Right hindlimb (tissue), 1 donor: ENCODE data around the gene CACNA1H.

Experiments
- DNase-seq: peaks from one replicate; pipeline ENCODE4 v3.0.0-alpha.2; 2018

The CACNA1H gene

DNA sequence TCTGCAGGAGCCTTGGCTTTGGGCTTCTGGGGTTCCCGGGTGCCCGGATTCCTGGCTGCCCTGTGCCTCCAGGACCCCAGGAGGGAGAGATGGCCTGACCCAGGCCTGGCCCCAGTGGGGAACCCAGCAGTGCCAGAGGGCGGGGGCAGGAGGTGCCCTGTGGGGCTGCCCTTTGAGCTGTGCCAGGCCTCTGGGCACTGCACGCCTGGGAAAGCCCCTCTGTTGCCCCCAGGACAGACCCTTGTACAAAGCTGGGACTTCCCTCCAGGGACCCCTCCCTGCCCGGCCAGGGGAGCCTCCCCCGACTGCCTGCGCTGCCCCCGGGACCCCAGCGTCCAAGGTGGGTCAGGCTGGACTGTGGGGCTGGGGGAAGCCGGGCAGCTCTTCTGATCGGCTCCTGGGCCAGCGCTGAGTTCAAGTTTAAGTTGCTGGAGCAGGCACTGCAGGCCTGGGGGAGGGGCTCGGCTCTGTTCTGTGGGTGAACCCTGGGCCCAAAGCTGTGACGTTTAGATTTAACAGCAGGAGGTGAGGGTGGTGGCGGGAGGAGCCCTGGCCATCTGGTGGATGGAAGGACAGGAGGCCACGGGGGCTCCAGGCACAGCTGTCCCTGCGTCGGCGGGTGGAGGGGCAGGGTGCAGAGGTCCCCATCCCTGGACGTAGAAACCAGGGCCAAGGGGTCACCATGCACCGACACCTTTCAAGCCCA, 29.2 kb upstream of the CACNA1H start:
- no peak for DNase-seq

- DNase-seq = no peak
These were observed 28.6 kb upstream of the CACNA1H start for GRCh38 chr16:1124291-1124690.

DNA sequence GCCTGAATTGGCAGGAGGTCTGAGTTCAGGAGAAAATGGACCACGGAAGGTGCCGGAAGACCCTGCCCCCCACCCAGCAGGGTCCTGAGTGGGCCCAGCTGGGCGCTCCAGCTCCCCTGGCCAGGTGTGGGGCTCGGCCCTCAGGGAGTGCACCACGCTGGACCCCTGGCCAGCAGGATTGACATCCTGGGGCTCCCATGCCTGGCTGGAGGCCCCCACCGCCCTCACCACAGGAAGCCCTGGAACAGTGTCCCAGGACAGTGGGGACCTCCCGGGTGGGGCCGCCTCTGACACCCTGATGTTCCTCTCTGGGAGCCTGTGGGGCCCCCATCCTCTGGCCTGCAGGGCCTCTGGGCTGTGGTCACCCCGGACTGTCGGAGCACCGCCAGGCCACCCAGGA, 28.1 kb upstream of the CACNA1H start:
- no peak for DNase-seq

DNA sequence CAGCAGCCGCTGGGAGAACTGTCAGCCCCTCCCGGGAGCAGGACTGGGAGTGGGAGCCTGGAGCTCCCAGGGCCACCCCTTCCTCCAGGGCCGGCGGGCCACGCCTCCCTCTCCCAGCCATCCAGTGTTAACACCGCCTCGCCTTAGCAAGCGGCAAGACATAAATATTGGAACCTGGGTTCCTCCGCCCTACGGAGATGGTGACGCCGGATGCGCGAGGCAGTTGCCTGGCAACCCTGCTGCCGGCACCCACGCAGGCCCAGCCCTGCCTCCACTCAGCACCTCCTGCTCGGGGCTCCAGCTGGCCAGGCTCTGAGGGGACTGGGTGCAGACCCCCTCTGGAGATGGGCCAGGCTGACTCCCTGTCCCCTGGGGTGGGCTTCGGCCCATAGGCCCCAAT, 27.4 kb upstream of the CACNA1H start:
- DNase-seq = peak; percentile 59

- no peak for DNase-seq
These were observed 26.9 kb upstream of the CACNA1H start for GRCh38 chr16:1126044-1126443.

- DNase-seq = no peak
These were observed 26.3 kb upstream of the CACNA1H start for GRCh38 chr16:1126586-1126985.

DNA sequence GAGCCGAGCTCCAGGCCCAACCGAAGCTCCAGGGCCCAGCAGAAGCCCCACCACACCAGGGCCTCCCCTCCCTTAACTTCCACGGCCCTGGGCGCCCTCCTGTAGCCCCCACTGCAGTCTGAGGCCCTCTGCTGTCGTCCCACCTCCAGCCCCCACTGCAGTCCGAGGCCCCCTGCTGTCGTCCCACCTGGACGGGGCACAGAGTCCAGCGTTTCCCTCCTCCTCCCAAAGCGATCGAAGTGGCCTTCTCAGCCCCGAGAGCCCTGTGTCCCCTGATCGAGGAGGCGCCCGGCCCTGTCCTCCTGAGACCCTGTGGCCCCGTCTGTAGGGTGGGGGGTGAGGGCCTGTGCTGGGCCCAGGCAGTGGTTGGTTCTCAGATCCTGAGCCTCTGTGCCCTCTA, 25.8 kb upstream of the CACNA1H start:
- no peak for DNase-seq

GRCh38 chr16:1127971-1128715, 24.8 kb upstream of the CACNA1H start:
- DNase-seq = no peak

DNA sequence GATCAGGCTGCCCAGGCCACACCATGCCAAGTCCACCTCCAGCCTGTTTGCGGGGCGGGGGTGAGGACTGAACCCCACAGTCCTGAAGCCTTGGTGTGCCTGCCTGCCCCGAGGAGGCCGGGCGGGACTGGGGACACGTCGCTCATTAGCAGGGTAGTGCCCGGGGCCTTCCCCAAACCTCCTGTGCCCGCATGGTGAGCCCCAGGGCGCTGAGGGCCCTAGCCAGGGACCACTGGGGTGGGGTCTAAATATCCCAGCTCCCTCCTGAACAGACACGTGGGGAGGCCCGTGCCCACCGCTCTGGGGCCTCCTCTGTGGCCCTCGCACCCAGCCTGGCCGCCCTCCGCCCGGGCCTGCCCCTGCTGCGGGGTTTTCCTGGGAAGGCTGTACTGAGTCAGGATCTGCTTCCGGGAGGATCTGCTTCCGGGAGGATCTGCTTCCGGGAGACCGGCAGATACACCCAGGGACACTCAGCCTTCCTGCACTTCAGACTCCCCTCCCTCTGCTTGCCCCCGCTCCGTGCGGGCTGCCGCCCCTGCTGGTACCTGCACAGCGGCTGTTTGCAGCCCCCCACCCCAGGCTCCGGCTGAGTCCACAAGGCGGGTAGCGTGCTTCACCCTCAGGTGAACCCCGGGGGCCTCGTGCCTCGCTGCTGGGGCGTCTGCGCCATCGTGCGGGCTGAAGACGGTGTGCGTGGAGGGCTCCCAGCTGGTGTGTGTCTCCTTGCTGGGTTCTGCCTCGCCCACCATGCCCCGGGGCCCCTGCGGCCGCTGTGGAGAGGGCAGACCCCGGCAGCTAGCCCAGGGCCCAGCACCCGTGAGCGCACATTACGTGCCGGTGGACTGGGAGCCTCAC, 23.6 kb upstream of the CACNA1H start:
- DNase-seq = no peak

DNA sequence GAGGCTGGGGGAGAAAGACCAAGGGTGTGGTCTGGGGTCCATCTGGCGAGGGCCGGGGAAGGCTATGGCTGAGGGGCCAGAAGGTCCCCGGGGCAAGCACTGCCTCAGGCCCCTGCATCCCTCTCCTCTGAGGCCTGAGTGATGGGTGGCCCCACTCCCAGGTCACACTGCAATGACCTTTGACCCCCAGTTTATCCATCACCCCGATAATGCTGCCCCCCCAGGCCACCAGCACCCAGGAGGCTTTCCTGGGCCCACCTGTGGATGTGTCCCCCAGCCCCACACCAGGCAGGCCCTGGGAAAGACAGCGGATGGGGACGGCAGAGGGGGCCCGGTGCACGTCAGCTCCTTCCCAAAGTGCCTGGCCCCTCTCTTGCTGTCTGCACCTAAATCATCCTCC, 22.5 kb upstream of the CACNA1H start:
- DNase-seq = no peak

DNA sequence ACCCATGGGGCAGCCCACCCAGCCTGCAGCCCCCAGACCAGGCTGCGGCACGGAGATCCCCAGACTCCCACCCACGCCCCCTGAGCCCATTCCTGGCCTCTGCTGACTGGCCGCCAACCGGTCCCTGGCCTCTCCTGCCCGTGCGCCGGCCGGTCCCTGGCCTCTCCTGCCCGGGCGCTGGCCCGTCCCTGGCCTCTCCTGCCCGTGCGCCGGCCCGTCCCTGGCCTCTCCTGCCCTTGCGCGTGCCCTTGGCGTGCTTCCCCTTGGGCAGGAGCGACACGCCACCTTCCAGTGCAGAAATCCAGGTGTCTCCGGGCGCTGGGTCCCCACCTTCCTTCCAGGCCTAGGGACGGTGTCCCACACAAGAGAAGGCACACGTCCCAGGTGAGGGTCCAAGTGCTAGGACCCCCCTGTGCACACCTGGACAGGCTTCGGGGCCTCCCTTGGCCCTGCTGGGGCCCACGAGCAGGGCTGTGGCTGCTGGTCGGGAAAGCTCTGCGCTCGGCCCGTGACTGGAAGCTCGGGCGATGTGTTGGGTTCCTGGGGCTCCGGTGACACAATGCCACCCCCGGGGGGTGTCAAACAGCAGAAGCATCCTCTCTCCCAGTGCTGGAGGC, 21.4 kb upstream of the CACNA1H start:
- no peak for DNase-seq

GRCh38 chr16:1132431-1132830, 20.5 kb upstream of the CACNA1H start:
- no peak for DNase-seq

- no peak for DNase-seq
These were observed 19.6 kb upstream of the CACNA1H start for GRCh38 chr16:1133271-1133670.

DNA sequence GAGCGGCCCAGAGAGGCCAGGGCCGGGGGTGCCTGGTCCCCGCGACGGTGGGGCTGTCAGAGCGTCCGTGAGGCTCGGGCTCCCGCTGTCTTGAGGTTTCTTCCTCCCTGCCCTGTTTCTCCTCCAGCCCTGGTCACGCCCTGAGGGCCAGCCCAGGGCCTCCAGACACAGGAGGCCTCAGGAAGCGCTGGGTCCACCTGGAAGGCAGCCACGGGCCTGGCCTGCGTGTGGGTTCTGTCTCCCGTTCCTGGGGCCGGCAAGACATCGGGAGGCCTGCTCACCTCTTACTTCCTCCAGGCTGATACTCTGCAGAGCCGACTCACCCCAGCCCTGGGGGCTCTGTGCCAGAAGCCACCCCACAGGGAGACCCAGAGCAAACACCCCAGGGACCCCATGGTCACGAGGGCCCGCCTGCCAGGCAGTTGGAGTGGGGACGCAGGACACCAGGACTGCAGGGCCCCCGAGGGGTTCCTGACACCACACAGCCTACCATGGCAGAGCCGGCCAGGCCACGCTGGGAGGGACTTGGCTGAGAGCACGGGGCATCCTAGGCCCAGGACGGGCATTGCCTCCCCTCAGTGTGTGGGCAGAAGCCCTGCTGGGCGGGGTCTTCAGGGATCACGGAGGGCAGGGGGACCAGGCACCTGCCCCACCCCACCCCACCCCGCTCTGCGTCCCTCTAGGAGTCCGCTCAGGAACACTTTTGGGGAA, 18.9 kb upstream of the CACNA1H start:
- DNase-seq = no peak

DNA sequence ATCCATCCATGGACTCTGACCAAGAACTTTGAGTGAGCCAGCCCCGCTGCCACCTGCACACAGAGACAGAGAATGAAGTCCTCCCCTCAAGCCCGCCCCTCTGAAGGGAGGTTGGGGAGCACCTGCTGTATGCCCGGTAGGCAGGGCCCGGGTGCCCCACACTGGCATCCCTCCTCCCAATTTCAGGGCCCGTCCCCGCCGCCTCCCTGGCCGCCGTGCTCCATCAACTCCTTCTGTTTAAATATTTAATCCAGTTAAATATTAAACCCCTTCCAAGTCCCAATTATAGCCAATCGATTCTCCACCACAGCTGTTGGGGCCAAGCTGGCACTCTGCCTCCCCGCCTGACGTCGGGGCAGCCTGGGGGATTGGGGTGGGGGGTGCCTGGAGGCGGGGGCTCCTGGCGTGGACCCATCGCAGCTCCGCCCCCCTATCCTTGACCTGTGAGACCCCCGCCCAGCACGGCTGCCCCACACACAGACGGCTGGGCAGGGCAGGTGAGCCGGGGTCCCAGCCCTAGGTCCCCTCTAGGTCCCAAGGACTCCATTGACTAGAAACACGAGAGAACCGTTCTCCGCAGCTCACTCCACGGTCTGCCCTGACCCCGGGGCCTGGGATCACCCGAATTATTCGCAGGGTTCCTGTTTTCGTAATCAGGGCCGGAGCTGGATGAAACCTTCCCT, 18.0 kb upstream of the CACNA1H start:
- DNase-seq = no peak

GRCh38 chr16:1135459-1135825, 17.5 kb upstream of the CACNA1H start:
- no peak for DNase-seq

DNA sequence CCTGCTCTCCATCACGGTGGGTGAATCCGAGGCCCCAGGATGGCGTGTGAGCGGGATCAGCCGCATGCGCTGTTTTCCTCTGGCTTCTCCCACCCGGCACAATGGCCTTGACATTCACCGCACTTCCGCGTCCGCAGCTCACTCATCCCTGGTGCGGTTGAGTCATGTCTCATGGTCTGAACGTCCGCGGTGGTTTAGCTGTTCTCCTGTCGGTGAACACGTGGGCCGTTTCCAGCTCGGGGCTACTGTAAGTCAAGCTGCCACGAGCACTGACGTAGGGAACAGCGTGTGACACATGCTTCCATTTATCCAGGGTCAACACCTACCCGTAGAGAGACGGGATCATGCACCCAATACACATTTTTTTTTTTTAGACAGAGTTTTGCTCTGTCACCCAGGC, 15.3 kb upstream of the CACNA1H start:
- DNase-seq = no peak

- no peak for DNase-seq
These were observed 12.2 kb upstream of the CACNA1H start for GRCh38 chr16:1140582-1141162.

GRCh38 chr16:1141191-1141590, 11.7 kb upstream of the CACNA1H start:
- no peak for DNase-seq

DNA sequence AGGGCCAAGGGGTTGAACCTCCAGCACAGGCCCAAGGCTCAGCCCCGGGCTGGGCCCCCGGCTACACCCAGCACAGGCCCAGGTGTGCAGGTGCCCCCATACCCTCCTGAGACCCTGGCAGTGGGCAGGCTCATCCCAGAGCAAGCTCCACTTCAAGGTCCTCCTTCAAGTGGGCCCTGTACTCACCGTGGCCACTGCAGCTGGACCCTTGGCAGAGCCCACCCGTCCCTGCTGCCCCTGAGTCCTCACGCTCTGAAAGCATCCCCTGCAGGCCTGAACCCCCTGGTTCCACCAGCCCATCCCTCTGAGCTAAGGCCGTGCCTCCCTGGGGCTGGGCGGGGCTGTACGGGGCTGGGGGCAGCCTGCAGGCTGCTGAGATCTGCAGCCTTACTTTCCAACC, 11.2 kb upstream of the CACNA1H start:
- DNase-seq = no peak

DNA sequence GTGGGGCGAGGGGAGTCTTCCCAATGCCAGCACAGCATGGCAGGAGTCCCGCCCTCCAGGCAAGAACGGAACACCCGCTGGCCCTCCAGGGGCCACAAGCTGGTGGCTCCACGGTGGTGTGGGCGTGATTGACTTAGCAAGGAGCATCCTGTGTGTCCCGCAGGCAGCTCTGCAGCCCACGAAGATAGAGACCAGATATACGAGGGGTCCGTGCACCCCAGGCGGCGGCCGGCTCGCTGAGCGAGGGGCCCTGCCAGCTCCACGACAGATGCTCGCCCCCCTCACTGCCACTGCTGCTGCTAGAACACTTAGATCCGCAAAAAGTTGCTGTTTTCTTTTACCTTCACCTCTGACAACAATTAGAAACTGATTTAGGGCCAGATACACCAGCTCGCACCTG, 10.0 kb upstream of the CACNA1H start:
- DNase-seq = no peak
